Stimulated activated CD4-positive, alpha-beta T cell treated with anti-CD3 and anti-CD28 coated beads, Interleukin-15, amount 100 ng/mL, for 48 hours (primary cell): ENCODE data around the gene QSOX2.

Source experiments
- DNase-seq, 2 donors: peaks; one replicate each; pipeline ENCODE4 v3.0.0-alpha.2; 2020; ENCODE audit warnings: low read depth in 2 of 2

QSOX2 gene

DNA sequence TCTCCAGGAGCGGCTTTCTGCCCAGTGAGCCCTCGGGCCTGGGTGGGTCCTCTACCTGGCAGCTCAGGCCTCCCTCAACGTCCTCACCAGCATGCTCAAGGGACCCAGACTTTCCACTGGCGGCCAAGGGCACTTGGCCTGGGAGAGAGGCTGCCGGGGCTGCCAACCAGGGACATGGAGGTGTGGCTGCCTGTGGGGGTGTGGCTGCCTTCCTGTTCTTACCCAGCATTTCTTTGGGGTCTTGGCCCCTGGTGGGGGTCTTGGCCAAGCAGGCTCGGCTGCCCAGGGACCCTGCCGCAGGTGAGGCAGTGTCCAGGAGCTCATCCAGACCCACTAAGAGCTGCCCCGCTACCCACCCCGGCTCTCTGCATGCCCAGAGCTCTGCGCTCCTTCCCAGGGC, 7.2 kb upstream of the QSOX2 start:
- no peak for DNase-seq

DNA sequence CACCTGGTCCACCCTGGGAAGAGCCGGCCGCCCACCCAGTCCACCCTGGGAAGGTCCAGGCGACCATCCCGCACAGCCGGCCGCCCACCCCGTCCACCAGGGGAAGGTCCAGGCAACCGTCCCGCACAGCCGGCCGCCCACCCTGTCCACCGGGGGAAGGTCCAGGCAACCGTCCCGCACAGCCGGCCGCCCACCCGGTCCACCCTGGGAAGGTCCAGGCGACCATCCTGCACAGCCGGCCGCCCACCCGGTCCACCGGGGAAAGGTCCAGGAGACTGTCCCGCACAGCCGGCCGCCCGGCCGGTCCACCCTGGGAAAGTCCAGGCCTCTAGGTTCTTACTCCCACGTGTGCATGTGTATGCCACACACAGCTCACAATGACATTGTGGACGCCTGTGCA, 6.7 kb upstream of the QSOX2 start:
- no peak for DNase-seq

DNA sequence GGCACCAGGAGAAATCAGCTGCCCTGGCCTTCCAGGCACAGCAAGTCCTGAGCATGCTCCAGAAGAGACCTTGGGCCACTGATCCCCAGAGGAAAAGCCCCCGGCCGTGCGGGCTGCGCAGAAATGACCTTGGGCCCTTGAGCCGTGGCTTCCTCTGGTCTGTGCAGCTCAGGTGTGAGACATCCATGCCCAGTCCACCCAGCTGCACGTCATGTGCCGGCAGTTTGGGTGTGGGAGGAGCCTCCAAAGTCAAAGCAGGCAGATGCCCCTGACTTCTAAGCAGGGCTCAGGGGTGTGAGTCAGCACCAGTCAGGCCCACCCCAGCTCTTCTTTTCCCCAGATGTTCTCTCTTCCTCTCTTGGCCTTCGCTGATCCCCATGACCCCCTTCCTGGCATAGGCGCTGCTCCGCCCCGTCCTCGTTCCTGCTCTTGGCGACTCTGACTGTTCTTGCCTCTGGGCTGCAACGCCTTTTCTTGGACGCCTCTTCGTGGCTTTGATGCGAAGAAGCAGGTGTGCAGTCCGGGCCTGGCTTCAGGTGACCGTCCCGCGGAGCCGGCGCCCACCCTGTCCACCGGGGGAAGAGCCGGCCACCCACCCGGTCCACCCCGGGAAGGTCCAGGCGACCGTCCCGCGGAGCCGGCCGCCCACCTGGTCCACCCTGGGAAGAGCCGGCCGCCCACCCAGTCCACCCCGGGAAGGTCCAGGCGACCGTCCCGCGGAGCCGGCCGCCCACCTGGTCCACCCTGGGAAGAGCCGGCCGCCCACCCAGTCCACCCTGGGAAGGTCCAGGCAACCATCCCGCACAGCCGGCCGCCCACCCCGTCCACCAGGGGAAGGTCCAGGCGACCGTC, 5.9 kb upstream of the QSOX2 start:
- no peak for DNase-seq

DNA sequence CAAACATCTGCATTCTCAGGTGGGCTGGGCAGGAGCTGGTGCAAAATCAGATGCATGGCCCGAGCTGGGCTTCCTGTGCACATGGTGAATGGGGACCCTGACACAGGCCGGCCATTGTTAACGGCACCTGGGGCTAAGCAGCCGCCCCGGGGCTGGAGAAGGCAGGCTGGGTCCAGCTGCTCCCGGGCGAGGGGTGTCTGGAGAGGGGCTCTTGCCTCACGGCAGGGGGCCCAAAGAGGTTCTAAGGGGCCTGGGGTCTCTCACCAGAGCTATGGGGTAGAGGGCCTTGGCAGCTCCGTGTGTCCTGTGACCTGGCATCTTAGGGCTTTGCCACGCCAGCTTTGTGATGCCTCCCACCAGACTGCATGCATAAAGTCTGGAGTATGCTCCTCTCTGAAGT, 5.1 kb upstream of the QSOX2 start:
- DNase-seq, result no peak

DNA sequence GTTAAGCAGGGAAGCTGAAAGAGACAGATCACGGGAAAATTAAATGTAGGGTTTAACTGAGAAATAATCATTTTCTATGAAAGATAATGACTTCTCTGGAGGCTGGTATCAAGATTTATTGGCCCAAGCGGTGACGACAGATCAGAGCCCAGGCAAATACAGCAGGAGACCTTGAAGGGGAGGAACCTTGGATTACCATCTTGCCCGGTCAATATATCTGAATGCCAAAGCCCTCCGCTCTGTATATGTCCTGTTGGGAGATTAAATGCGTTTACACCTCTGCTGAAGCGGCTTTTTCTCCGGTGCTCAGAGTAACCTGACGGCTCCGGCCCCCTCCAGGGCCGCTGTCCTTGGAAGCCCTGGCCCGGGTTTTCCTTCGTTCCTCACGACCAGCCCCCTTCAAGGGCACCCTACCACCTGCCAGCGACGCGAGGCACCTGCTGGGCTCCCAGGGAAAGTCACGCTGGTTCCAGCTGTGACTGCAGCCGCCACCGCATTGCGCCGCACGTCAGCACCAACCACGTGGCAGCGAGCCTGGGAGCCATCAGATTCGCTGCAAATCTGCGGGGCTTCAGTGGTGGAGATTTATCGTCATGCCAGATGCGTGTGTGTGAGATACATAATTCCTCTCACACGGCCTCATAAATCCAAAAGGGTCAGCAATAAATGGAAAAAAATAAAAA, 4.4 kb upstream of the QSOX2 start:
- no peak for DNase-seq

DNA sequence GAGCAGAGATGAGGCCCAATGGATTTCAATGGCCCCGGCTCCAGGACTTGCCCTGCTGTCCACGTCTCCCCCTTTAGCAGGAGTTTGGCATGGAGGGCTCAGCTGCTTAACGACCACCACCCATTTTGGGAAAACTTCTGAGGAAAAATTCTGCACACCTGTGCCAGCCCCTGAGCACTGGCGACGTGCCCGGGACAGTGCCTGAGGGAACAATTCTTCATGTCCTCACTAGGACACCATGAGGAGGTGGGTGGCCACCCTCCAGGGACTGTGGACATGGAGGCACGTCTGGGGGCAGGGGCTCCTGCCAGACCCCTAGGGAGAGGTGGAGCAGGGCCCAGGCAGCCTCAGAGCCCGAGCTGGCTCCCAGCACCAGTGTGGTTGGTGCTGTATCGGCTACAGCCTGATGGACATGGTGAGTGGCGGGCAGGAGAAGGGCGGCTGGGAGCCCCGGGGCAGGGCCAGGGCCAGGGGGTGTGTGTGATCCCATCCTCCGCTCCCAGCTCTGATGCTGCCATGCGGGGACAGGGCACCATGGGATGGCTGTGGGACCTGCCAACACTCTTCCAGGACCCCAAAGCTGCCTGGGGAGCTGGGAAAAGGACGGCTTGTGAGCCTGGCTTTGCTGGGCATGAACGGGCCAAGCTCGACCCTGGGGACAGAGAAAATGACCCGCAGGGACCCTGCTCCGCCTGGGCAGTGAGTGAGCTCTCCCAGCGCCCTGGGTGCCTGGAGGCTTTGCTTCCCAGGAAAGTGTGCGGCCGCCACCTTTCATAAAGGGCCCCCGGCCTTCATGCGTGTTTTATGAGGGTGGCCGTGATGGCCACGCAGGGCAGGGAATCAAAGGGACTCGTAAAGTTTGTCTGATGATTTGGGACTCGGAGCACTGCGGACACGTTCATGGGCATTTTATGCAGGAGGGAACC, 3.6 kb upstream of the QSOX2 start:
- DNase-seq, result no peak

DNA sequence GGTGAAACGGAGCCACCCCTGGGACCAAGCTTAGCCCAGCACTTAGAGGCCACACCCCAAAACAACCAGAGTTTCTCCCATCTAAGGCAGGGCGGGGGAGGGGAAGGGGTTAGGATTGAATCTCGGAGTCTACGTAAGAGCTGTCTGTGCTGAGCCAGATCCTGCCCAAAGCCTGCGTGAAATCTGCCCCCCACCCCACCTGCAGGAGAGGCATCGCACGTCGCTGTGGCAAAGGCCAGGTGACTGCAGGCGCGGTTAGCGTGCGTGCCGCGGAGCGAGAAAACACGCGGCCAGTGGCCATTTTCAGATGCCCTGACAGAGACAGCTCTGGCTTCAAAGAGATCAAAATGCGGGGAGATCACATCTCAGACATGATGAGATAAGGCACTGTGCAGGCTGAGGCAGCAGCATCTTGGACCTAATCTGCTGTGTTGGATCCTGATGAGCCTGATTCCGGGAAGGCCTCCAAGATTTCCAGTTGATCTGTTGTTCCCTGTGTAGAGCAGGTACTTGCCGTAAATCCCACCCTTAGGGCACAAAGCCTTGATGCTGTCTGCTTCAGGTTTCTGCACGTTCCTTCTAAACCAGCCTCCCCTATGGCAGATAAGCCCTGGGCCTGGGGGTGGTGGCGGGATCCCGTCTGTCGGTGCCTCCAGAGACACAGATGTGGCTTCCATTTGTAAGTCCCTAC, 2.5 kb upstream of the QSOX2 start:
- no peak for DNase-seq

DNA sequence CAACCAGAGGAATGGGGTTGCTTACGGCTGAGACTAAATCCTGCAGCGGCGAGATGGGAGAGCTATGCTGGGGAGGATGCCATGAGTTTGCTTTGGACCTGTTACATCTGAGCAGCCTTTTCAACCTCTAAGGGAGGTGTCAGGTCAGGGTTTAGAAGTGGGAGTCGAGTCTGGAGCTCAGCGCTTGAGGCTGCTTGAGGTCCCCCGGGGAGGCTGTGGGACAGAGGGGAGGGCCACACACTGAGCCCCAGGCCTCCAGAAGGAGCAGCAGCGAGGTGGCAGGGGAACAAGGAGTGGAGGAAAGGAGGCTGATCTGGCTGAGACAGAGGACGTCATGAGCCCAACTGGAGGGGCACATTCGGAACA, 1.9 kb upstream of the QSOX2 start:
- no peak for DNase-seq

DNA sequence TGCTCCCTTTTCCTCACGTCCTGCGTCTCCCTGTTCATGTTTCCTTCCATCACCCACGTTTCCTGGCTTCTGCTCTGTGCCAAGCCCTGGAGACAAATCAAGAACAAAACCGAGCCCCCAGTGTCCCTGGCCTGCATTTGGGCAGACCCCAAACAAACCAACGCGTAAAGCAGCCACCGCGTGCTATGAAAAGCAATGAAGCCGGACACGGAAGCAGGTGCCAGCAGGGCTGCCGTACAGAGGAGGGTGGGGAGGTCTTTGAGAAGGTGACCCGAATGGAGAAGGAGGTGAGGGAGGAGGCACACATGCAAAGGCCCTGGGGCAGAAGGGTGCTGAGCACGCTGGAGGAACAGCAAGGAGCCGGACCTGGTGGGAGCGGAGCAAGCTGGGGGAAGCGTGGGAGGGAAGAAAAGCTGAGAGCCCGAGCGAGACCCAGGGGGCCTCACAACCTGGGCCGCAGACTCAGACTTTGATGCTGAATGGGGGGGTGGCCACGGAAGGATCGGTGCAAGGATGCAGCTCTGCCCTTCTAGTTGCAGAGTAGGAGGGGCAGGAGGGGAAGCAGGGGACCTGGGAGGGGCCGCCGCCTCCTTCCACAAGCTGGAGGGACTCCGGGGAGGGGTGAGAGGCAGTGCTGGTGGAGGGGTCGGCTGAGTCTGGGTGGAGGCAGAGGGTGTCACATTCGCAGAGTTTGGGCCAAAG, 1.4 kb upstream of the QSOX2 start:
- DNase-seq, result no peak

DNA sequence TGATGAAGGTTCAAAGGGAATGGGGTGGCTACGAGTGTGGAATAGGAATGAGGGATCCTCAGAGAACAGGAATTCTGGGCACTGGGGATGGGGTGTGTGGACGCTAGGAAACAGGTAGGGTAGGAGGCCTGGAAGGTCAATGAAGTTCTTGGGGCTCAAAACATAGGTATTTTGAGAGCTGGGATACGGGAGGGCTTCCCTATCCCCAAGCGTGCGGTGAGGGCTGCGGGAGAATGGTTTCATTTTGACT, 718 bp downstream of the QSOX2 start:
- no peak for DNase-seq

DNA sequence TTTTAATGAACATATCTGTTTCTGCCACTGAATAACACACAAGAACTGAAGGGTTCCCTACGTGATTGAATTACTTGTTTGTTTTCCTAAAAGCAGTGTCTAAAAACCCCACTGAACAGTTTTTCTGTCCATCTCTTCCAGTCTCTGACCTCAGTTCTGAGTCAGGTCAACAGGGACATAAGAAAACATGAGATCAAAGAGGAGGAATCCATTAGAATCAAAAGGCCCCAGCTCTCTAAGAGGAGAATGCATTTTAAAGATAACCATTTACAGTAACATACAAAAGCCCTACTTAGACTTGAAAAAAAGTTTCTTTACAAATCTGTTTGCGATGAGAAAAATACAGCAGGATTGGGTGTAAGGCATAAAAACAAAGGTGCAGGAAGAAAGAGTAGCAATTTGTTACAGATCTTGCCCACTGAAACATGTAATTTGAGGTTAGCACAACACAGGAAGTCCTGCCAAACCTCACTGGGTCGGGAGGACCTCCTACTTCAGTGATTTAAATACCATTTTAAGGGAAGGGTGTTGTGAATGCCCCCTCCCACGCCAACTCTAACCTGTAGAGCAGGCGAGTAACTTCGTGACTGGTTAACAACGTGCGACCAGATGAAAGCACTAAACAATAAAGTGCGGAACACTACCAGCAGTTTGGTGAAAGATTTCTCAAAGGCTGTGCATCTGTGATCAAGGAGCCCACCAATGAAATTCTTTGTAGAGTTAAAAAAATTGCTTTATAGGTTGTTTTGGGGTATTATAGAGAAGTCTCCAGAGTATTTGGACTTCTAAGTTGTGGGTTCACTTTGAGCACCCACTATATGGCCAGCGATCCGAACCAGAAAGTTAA, 1.3 kb downstream of the QSOX2 start:
- peak; percentile 60 to 66 for DNase-seq

DNA sequence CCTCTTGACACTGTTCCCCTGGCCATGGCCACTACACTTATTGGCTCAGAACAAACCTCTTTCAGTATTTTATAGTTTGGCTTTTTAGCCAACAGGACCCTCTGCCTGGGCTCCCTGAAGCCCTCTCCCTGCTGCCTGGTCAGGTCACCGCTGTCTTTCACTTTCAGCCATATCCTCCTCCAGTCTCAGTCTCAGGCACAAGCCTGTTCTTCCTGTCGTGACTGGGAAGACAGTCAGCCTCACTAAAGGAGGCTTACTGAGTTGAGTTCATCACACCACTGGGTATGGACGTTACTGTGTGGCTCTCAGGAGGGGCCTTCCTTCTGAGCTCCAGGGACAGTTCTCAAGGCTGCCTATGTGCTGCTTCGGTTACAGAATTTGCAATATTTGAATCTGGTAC, 2.0 kb downstream of the QSOX2 start:
- no peak for DNase-seq

DNA sequence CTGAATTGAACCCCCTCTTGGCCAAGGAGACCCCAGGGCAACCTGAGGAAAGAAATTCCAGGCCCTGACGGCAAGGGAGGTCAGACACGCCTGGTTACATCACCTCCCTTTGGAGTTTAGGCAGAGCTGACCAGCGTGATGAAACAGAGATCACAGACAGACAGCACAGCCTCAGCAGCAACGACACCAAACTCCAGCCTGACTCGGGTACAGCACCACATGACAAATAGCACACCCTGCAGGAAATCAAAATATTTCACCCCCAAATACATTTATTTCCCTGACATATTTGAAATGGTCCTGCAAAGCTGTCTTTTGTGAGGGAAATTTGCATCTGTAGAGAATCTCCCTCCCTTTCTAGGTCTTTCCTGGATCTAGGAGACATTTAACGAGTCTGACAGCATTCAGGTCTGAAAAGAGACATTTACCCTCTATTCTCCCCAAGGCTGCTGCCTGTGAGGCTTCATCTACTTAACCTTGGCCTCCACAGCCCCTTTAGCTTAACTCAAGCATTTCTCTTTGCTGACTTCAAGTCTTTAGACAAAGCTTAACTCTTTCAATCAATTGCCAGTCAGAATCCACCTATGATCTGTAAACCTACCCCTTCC, 2.6 kb downstream of the QSOX2 start:
- no peak for DNase-seq

DNA sequence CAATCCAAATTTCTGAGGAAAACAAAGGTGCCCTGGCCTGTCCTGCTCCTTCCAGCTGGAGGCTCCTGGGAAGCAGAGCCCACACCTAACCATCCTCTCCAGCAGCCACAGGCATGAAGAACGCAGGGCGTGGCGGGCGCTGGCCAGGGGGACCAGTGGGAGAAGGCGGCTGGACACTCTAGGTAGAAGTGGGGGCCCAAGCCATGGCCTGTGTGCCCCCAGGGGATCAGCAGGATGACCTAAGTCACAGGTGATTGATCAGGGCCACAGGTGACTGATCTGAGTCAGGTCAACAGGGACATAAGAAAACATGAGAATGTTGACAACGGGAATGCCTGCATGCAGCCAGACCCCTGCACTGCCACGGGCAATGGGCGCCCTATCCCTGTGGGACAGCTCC, 3.4 kb downstream of the QSOX2 start:
- DNase-seq, result no peak

DNA sequence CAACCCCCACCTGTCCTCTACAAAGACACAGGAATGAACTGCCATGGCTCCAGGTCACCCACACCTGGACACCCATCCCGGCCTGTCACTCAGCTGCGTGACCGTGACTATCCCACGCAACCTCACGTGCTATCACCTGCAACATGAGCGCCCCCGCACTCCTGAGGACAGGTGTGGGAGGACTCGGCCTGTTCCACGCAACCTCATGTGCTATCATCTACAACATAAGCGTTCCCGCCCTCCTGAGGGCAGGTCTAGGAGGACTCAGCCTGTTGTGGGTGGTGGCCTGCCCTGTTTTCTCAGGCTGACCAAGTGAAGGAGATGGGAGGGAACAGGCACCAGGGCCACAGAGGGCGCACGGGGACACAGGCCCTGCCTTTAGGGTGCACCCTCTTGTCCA, 4.1 kb downstream of the QSOX2 start:
- DNase-seq, result no peak

DNA sequence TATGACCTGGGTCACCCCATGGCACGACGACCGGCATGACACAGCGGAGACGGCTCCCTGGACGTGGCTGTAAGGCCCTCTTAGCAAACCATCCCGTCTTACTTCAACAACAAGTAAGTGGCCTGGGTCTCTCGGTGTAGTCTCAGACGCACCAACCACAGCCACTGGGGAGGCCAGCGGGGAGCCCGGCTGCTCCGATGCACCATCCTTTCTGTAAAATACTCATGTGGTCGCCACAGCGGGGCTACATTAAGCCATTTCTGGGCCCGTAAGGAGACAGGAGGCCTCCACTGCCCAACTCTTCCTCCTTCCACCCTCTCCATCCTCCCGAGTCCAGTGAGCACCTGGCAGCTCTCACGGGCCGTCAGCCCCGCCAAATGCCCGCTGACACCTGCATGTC, 4.7 kb downstream of the QSOX2 start:
- no peak for DNase-seq

DNA sequence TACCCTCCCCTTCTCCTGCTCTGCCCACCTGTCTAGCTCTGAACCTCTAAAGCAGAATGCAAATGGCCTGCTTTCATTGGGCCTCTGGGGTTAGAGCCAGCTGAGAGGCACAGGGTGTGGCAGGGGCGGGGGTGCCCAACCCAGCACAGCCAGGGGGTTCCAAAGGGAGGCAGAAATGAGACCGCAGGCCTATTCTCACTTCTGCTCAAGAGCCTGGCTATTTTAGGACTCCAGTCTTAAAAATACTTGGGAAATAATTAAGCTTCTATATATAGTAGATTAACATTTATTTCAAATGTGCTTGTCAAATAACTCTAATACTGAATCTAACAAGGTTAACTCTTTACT, 5.7 kb downstream of the QSOX2 start:
- DNase-seq, result no peak

DNA sequence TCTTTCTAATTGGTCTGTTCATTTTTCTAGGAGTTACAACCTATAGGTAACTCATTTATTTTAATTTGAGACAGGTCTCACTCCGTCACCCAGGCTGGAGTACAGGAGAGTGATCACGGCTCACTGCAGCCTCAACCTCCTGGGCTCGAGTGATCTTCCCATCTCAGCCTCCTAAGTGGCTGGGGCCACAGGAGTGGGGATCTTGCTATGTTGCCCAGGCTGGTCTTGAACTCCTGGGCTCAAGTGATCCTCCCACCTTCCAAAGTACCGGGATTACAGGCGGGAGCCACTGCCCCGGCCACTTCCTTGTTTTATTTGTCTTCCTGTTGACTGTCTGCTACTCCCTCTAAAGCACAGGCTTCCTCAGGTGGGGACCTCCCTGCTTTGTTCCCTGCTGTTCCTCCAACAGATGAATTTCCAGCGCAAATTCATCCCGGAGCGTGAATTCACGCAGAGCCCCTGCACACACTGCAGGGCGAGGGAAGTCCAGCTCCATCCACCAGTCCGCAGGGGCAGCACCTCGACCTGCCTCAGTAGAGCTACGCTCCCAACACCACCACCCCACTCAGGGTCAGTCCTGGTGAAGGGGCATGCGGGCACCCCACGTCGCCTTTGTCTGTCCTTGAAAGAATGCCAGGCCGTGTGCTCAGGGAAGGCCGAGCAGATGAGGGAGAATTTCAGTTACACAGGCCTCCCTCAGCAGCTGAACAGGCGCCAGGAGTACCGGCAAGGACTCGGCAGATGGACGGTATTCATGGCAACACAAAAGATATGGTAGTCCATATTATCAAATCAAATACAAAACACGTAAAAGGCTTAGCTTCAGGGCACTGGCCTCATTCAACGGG, 6.3 kb downstream of the QSOX2 start:
- no peak for DNase-seq

DNA sequence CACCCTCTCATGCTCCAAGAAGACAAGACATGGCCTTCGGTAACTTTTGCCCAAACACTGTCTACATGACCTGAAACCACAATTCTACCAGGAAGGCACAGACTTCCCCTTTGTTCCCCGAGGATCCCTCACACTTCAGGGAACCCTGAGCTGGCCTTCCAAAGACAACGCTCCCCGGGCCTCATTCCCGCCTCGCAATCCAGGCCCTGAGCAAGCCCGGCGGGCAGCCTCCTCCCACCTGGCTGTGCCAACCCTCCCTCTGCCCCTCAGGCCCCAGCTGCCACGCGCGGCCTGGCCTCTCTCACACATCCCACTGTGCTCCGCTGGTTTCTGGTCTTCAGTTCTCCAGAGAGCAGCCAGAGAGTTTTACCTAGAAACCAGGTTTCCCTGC, 7.3 kb downstream of the QSOX2 start:
- no peak for DNase-seq
